Fibroblast of skin of back (primary cell): ENCODE measurements around the gene HOATZ. TPM values are rescaled to one million over a fixed set of nuclear protein-coding genes. Genes with fewer than 3 reads are reported as not detected.

Experiments
- DNase-seq: peaks from one replicate; pipeline ENCODE4 v3.0.0-alpha.2; 2013
- polyA plus RNA-seq, 2 experiments: library from polyadenylated mRNA; unstranded; fragments of 120-200 nt; gene quantifications; one replicate each; pipeline ENCODE4 v1.2.1, GENCODE V29; 2013; ENCODE audit not compliant: insufficient read length in 2 of 2

Gene HOATZ
- 0.17 TPM for polyA plus RNA-seq (2013, experiment 1 of 2; ENCODE audit: insufficient read length)
- 0.79 TPM for polyA plus RNA-seq (2013, experiment 2 of 2; ENCODE audit: insufficient read length)

GRCh38 chr11:111514216-111515031 lies at the start of gene HOATZ:
Gene HOATZ, plus strand, starts transcription at chr11:111514778. Its CDS starts 7 bp downstream, at chr11:111514785.
- DNase-seq, result peak; percentile 40

GRCh38 chr11:111465400-111465799 lies 49.2 kb upstream of the HOATZ start:
- DNase-seq, result peak; percentile 73

GRCh38 chr11:111466615-111467014 lies 48.0 kb upstream of the HOATZ start:
- no peak for DNase-seq

- peak; percentile 73 for DNase-seq
Observed at GRCh38 chr11:111469200-111469599, 45.4 kb upstream of the HOATZ start.

- DNase-seq, result no peak
Observed at GRCh38 chr11:111472228-111472627, 42.4 kb upstream of the HOATZ start.

- no peak for DNase-seq
Observed at GRCh38 chr11:111474432-111474831, 40.1 kb upstream of the HOATZ start.

GRCh38 chr11:111476366-111476765 lies 38.2 kb upstream of the HOATZ start:
- no peak for DNase-seq

GRCh38 chr11:111476956-111477355 lies 37.6 kb upstream of the HOATZ start:
- no peak for DNase-seq

- DNase-seq, result no peak
Observed at GRCh38 chr11:111477898-111478297, 36.7 kb upstream of the HOATZ start.

GRCh38 chr11:111479666-111480065 lies 34.9 kb upstream of the HOATZ start:
- no peak for DNase-seq

GRCh38 chr11:111483431-111483830 lies 31.1 kb upstream of the HOATZ start:
- no peak for DNase-seq

- DNase-seq, result no peak
Observed at GRCh38 chr11:111490496-111490895, 24.1 kb upstream of the HOATZ start.

GRCh38 chr11:111494040-111494439 lies 20.5 kb upstream of the HOATZ start:
- no peak for DNase-seq

- peak; percentile 9 for DNase-seq
Observed at GRCh38 chr11:111499483-111499882, 15.1 kb upstream of the HOATZ start.

- no peak for DNase-seq
Observed at GRCh38 chr11:111500481-111500880, 14.1 kb upstream of the HOATZ start.

GRCh38 chr11:111502611-111503010 lies 12.0 kb upstream of the HOATZ start:
- no peak for DNase-seq

- DNase-seq, result no peak
Observed at GRCh38 chr11:111510311-111510710, 4.3 kb upstream of the HOATZ start.

- peak; percentile 25 for DNase-seq
Observed at GRCh38 chr11:111512296-111513239, 2.0 kb upstream of the HOATZ start, which contains the start of gene BTG4. Gene BTG4, minus strand, starts transcription at chr11:111512386. Its CDS starts 13,610 bp downstream, at chr11:111498776.

GRCh38 chr11:111513240-111513605 lies 1.4 kb upstream of the HOATZ start:
- DNase-seq, result no peak

- no peak for DNase-seq
Observed at GRCh38 chr11:111515591-111515990, 1.0 kb downstream of the HOATZ start.

- no peak for DNase-seq
Observed at GRCh38 chr11:111518668-111519067, 4.1 kb downstream of the HOATZ start.

GRCh38 chr11:111520560-111520959 lies 6.0 kb downstream of the HOATZ start:
- peak; percentile 85 for DNase-seq

- DNase-seq, result peak; percentile 53
Observed at GRCh38 chr11:111521135-111521534, 6.6 kb downstream of the HOATZ start.
